GM19025 (cell line): ENCODE results near the gene GAS7.

Experiments used
- ATAC-seq: cut with Tn5 transposase; IDR thresholded peaks from one replicate; pipeline ENCODE4 v1.9.1; 2021; ENCODE audit warnings: mild to moderate bottlenecking, low read depth, moderate library complexity; ENCODE audit not compliant: unreplicated experiment

The GAS7 gene

DNA sequence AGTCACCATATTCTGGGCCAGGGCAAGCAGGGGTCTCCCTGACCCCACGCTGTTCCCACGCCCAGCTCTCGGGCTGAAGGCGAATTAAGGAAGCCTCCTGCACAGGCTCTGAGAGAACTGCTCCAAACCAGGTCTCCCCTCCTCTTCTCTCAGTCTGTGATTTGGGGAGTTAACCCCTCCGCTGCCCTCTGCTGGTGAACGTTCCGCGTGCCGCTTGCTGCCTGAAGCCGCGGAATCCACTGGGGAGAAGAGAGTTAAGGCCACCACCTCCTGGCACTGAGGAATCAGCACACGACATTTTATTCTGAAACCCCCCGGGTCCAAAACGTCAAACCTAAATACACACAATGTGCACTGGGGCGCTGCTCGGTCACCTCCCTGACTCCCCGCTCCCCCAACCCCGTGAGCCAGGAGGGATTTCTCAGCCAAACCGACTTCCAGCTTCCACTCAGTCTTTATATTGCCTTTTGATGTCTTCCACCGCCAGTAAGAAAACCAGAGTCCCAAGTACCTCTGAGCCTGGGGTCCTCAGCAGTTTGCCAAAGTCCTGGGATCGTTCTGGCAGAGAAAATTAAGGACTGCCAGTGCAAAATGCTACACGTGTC lies 238.9 kb downstream of the GAS7 start:
- no peak for ATAC-seq

GRCh38 chr17:9958586-9959281 lies 239.7 kb downstream of the GAS7 start:
- no peak for ATAC-seq

GRCh38 chr17:9957244-9957643 lies 241.2 kb downstream of the GAS7 start:
- no peak for ATAC-seq

DNA sequence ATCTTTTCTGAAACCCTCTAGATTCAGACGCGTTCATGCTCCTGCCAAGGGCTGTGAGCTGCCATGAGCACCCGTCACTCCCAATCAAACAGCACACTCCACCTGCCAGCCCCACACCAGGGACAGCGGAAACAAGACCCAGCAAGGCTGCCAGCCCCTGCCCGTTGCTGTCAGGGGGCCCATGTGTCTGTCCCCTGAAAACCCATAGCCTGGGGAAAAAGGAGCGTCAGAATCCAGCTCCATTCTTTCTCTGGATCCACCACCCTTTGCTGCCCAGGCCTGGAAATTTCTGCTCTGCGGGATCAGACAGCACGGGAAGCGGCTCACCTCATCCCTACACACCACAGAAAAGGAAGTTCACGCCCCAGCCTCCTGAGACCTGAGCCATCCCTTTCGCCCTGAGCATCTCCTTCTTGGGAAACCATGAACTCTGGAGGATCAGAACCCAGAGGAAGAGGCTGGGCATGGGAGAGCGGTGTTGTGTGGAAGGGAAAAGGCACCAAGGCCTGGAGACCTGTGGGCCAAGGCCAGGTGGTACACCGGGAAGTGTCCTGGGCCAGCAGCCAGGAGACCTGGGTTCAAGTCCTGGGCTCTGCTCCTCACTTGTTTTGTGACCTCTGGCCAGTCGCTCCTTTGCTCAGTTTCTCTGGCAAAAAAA lies 241.8 kb downstream of the GAS7 start:
- no peak for ATAC-seq

DNA sequence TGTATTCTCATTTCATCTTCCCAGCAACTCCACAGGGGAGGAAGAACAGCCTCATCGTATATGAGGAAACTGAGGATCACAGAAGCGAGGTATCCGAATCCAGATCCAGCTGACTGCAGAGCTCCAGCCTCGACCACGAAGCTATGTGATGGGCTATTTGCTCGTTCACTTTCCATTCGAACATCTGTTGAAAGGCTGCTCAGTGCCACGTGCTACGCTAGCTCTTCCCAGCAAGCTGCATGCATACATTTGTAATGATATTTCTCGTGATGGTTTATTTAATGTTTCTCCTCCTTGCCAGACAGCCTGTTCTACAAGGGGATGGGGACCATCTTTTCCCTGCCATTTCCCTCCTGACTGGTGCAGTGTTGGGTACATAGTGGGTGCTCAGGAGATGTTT lies 244.9 kb downstream of the GAS7 start:
- no peak for ATAC-seq

DNA sequence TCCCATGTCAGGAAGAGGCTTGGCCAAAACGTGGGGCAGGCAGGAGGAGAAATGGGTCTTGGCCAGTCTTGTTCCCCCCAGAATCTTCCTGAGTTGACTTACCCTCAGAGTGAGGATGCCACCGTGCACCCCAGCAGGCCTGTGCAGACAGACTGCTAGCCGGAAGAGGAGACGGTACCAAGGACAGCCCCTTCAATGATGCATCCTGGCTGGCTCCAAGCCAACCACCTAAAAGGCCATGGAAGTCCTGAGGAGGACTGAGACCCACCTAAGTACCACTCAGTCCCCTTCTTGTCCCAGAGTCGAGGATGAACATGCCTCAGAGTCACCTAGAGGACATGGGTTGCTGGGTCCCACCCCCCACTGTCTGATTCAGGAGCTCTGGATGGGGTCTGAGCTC lies 246.6 kb downstream of the GAS7 start:
- no peak for ATAC-seq

GRCh38 chr17:9948928-9949327 lies 249.5 kb downstream of the GAS7 start:
- ATAC-seq = no peak

DNA sequence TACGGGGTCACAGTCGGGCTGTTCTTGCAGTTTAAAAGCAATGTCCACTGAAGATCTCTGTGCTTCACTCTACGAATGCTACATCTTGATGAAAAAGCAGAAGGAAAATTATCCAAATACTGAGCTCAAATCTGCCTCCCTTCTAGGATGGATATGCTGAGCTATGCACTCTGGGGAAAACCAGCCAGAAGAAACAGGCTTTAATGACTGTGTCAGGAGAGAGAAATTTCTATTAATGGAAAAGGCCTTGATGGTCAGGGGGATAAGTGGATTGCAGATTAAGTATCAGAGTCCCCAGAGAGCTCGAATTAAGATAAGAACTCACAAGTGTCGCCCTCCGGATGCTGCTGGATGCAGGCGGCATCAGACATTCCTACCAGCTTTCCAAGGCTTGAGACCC lies 253.7 kb downstream of the GAS7 start:
- ATAC-seq = no peak

DNA sequence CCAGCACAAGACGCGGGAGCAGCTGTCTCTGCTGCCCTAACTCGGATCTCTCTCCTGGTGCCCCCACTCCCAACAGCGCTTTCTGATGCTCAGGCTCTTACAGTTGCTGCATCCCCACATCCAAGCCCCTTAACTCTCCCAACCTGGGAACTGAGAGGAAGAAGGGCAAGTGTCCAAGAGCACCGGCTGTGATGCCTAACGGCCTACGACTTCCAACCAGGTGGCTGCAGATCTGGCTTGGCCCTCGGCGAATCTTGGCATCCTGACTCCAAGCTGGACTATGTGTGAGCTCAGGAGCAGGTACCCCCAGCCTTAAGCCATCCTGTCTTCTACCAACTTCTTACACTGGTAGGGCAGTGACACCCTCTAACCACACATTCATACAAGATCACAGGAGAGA lies 255.1 kb downstream of the GAS7 start:
- ATAC-seq = no peak

- no peak for ATAC-seq
These were observed 255.5 kb downstream of the GAS7 start for GRCh38 chr17:9942885-9943284.

DNA sequence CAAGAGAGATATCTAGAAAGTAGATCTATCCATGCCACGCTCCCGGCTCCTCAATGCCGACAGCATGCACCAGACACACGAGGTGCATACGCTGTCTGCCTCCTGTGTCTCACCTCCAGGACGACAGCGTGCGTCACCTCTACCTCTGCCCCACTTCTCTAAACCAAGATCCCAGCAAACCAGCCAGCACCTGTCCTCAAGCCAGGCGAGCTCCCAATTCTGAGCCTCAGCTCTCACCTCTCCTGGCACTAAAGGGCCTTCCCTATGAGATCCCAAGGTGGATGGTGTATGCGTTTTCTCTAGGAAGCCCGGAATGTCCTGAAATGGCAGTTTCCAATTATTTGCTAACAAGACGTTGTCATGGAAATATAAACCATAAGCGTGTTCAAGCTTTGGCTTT lies 257.1 kb downstream of the GAS7 start:
- ATAC-seq = no peak

DNA sequence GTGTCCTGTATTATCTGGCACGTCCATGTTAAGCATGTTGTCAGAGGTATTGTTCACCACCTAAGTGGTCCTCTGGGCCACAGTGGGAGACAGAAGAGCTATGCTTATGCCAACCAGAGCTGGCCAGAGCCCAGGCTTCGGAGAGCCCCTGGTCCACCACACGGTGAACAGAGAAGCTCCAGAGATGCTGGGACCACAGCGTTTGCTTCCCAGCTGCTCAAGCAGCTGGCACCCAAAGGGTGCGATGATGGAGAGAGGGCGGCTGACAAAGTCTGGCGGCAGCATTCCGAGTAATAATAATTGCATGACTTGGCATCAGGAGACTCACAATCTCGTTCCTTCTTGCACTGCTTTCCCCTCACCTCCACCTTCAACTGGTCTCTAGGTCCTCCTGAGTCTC lies 257.6 kb downstream of the GAS7 start:
- no peak for ATAC-seq

GRCh38 chr17:9938764-9939163 lies 259.6 kb downstream of the GAS7 start:
- no peak for ATAC-seq

GRCh38 chr17:9937901-9938300 lies 260.5 kb downstream of the GAS7 start:
- ATAC-seq = no peak

DNA sequence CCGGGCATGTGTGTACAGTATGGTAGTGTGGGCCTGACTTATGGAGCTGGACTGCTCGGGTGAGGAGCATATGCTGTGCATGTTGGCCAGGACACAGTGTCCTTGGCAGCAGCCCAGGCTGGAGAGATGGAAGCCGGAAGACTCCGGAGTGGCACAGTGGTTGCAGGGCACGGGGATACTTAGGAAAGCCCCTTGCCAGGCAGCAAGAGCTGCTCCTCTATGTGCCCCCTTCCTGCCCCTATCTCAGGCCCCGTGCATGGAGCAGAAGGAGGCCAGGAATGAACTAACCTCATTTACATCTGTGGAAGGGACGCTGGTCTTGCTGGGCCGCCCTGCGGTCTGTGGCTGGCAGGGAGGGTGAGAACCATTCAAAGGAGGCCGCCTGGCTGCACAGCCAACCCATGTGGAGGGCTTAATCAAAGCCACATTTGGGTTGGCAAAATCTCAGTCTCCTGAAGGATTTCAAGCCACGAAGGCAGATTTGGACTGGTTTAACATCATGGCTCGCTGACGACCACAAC lies 261.1 kb downstream of the GAS7 start:
- no peak for ATAC-seq

DNA sequence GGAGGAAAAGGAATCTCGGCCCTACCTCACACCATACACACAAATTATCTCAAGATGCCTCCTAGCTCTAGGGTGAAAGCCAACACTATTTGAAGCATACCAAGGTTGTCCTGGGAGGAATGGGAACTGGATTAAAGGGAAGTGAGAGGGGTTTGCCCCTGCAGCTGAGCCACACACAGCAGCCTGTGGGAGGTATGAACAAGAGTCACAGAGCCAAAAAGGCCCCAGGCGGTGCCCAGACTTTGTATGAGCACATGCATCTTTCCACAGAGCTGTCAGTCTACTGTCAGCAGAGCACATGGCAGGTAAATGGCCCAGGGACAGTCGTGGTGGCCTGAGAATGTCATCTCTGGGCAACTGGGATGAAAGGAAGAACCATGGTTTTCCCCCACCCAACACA lies 262.3 kb downstream of the GAS7 start:
- ATAC-seq = no peak

DNA sequence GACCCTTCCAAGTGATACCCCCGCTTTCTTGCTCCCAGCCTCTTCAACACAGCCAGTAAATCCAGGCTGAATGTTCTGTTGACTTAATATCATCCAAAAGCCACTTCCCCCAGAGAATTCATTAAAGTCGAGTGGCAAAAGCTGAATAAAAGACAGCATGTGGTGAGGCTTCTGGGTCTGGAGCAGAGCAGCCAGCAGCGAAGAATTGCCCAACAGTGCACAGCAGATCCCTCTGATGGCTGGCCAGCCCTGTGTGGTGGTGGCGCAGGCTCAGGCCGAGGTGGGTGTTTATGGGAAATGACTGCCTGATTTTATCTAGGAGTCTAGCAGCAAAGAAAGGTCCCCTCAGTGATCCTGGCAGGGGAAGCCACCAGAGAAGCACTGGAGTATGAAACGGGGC lies 263.0 kb downstream of the GAS7 start:
- no peak for ATAC-seq

GRCh38 chr17:9934331-9934730 lies 264.1 kb downstream of the GAS7 start:
- ATAC-seq = no peak

DNA sequence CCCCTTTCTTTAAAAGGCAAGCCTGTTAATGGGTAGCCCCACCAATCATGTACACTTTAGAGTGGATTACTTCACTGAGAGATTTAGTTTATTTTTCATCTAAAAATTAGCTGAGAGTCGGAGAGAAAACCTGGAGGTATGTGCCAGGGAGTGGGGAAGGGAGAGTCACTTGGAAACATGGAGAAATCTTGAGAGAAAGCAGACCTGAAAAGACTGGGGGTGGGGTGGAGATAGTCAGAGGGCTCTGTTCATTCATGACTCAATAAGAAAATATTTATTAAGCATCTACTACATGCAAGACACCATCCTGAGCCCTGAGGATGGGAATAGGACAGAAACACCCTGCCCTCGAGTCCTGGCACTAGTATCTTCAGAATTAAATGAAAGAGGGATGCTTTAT lies 265.9 kb downstream of the GAS7 start:
- no peak for ATAC-seq

GRCh38 chr17:9931144-9931741 lies 267.2 kb downstream of the GAS7 start:
- no peak for ATAC-seq

DNA sequence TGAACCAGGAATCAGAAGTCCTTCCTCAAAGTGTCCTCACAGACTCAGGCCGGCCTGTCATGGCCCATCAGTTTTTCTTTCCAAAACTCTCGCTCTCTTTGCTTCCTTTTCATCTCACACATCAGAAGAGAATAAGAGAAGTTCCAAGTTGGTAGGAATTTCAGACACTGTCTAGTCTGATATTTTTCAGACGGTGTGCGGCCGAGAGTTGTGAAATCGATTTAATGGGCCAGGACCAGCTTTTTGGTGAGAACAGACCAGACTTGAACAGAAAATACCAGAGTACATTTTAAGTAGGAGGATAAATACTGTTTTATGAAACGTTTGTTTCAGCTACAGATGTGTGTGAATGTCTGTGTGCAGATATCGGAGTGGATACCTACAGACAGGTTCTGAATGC lies 268.5 kb downstream of the GAS7 start:
- no peak for ATAC-seq
